H54 (cell line): ENCODE results near the gene SPEM3.
"Not testable (repeated sequence)": the region's sequence is repeated elsewhere in the genome, so short reads cannot be mapped to it uniquely, and the experiment has no call there.

Experiments
- DNase-seq: peaks from one replicate; pipeline ENCODE4 v3.0.0; 2011; ENCODE audit warnings: low spot score, mixed read lengths; ENCODE audit not compliant: insufficient read length
- FAIRE-seq: peaks from 3 replicates; lab custom pipeline; 2011; peaks lifted over from hg19 to GRCh38; lab: Jason Lieb, UNC
- POLR2A ChIP-seq: IDR thresholded peaks from 2 replicates; pipeline ENCODE4 v1.6.1; 2011; ENCODE audit warnings: low read depth, mild to moderate bottlenecking, low read length

SPEM3 gene

DNA sequence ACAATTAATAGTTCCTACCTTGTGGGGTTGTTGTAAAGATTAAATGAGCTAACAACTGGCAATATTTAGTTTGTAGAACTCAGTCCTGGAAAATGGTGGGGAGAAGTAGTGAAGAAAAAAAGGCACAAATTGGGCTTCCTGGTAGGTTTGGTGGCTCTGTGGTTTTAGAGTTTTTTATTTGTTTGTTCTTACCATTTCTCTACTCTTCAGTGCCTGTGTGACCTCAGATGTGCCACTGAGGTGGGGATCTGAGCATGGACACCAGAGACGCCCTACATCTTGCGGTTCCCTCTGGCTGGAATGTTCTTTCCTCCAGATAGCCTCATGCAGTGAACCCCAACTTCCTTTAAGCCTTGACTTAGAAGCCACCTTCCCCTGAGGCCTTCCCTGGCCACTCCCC lies 43.1 kb downstream of the SPEM3 start:
- DNase-seq (no peak), FAIRE-seq (no peak)
- TF ChIP-seq POLR2A: no peak

DNA sequence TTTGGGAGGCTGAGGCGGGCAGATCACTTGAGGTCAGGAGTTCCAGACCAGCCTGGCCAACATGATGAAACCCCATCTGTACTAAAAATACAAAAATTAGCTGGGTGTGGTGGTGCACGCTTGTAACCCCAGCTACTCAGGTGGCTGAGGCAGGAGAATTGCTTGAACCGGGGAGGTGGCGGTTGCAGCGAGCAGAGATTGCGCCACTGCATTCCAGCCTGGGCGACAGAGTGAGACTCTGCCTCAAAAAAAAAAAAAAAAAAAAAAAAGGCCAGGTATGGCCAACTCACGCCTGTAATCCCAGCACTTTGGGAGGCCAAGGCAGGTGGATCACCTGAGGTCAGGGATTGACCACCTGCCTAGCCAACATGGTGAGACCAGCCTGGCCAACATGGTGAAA lies 46.1 kb downstream of the SPEM3 start:
- not testable (repeated sequence) for FAIRE-seq, DNase-seq

DNA sequence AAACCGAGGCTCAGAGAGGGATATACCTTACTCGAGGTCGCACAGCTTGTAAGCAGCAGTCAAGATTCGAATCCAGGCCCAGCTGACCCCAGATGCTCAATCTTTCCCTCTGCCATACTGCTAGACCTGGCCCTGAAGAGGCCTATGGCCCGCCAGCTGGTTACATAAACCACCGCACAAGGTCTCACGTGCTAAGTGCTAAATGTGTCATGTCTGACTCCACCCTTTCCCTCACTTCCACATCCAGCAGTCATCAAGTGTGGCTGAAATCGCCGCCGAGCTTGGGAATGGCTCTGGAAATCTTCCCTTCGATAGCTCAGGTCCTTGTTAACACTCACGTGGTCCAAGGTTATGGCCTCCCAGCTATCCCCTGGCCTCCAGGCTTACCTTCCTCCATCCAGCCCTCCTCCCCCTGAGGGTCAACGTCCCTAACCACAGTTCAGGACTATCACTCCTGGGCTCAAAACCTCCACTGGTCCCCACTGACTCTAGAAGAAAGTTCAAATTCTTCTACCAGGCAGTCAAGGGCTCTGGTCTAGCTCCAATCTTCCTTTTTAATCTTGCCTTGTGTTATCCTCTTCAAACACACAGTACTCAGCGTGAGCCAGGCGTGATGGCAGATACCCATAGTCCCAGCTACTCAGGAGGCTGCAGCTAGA lies 47.2 kb downstream of the SPEM3 start:
- TF ChIP-seq POLR2A: no peak
- FAIRE-seq (no peak), DNase-seq (no peak)

DNA sequence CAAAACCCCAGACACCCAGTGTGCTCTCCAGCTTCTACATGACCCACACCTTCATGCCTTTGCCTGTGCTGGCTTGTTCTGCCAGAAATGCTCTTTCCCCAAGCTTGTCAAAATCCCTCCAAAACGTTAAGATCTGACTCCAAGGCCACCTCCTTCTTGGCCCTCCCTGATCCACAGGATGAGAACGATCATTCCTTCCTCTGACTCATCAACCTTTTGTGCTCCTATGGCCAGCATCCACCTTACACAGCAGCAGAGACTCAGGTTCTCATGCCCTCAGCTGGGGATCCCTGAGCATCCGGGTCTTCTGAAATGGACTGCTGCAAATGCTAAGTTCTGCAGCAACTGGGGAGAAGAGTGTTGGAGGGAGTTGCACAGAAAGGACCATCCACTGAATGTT lies 47.8 kb downstream of the SPEM3 start:
- no peak for TF ChIP-seq POLR2A
- DNase-seq: peak; percentile 87
- peak; percentile 82 for FAIRE-seq

DNA sequence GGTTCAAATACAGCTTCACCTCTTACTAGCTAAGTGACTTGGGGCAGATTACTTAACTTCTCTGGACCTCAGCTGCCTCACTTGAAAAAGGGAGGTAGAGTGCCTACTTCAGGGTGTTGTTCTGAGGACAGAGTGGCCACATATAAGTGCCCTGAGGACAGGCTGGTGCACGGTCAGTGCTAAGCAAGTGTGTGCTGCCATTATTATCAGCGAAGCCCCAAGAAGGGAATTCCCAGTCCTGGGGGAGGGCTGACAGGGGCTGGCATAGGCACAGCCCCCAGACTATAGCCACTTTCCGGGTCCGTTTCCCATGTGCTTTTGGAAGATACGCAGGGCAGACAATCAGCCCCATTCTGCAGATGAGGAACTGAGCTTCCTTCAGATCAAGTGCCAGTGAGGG lies 48.3 kb downstream of the SPEM3 start:
- DNase-seq: no peak
- no peak for TF ChIP-seq POLR2A

DNA sequence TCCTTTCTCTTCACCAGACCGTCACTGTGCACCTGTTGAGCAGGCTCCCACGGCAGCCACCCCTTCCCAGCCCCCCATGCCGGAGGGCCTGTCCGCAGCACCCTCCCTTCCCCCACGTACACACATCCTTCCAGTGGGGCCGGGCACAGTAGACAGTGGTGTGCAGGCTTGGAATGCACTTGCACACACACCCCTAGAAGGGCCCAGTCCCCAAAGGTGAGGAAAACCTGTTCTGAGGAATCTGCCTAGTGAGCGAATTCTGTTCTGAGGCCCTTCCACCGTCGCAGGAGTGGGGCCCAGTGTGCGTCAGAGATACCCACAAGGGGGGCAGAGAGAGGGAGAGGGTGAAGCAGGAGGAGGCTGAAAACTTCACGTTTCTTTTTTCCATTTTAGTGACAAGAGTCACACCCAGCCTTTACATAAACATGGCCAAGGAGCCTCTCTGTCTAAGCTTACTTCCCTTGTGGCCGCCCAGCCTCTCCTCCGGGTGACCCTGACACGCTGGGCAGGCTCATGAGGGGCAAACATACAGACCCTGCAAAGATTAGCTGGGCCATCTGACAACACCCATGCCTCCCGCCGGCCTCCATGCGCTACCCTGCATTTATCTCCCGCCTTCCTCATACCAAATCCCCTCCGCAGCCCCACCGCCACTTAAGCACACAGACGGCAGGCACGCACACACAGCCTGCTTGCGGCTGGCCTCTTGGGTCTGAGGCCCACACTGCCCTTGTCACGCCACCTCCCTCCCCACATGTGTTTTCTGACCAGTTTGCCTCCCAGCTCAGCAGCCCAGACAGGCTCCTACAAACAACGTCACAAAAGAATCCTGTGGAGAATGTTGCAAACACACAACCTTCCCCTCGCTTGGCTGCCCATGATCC lies 49.0 kb downstream of the SPEM3 start:
- FAIRE-seq (no peak), DNase-seq (no peak)
- TF ChIP-seq POLR2A: no peak

More for the DNA sequence above, 48.3 kb downstream of the SPEM3 start:
- FAIRE-seq: no peak

DNA sequence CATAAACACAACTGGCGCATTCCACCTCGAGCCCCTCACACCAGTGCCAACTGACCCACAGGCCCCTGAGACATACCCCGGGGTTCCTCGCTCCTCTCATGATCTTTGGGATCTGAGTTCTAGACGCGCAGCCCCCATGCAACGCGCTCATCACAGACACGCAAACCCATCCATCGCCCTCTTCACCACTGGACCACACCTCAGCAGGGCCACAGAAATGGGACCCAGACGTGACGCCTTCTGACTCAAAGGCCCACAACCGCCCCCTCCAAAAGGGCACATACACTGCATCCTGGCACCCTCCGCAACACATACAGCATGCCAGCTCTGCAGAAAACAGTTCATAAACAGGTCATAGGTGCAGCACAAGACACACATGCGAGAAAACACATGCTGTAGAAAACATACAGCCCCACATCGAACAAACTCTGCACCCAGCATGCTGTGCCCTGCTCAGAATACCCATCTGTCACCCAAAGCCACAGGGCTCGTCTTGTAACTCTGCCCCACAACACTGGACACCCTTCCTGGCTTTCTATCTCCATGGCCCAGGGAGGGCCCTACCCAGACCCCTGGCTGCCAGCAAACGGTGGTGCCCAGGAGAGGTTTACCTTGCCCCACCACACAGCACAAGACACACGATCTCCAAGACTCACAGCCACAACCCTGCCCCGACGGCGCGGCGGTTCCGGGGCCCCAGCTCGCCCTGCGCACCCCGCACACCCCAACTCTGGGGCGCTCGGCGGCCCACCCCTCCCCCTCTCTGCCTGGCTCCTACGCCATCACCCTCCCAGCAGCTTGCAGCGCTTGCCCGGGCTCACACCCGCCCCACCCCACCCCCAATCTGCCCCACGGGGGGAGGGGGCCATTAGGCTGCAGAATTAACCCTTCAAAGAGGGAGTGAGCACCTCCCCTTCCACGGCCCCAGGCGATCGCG lies 49.9 kb downstream of the SPEM3 start:
- no peak for FAIRE-seq
- TF ChIP-seq POLR2A: 0 out of 2 replicates have a peak, but pooled peaks have one; percentile 19
- peak; percentile 57 for DNase-seq

DNA sequence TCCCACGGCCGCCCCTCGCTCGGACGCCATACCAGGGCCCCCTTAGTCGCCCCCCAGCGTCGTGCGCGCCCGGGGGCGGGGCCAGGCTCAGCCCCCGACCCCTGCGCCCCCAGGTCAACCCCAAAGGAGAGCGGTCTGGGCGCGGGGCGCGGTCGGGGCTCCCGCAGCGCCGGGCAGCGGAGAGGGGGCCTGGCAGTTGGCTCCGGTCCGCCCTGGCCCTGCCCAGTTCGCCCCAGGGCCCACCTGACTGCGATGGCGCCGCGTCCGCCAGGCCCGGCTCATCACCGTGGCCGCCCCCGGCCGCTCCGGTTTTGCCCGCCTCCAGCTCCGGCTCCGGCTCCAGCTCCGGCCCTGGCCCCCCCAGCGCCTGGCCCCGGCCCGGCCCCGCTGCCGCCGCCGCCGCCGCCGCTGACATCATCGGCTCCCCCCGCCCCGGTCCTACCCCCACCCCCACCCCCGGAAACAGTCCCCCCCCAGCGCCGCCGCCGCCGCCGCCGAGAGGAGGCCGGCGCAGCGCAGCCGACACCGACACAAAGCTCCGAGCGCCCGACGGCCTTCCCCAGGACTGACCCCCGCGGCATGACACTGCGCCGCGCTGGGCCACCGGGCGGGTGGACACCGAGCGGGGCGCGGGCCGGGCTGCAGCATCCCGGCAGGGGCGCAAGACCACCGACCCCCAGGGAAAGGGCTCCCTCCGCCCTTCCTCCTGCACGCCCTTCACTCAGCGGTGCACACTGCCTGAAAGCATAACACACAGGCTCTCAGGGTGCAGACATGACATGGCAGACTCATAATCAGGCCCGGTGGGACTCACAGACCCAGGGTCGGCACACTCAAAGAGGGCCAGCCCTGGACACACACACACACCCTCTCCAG lies 50.8 kb downstream of the SPEM3 start, which contains the start of gene ZBTB4:
Gene ZBTB4 (minus strand): TSS at position 419 of the 876 bp plus-strand sequence. CDS start 12,830 bp downstream, outside the sequence.
- TF ChIP-seq POLR2A: peak; percentile 46; the same call in 1 of the 2 replicates
- DNase-seq (no peak), FAIRE-seq (no peak)

DNA sequence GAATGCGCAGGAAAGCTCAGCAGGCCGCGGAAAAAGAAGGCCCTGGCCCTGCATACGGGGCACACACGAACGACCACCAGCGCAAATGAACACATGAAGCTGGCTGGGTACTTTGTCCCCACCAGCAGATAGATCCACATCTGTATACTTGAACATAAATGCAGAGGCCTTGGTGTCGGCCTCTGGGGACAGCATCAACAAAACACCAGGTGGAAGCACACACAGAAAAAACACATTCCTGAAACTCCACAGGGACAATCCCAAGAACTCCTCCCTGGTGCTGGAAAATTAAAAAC lies 51.4 kb downstream of the SPEM3 start:
- DNase-seq (no peak), FAIRE-seq (no peak)
- no peak for TF ChIP-seq POLR2A

DNA sequence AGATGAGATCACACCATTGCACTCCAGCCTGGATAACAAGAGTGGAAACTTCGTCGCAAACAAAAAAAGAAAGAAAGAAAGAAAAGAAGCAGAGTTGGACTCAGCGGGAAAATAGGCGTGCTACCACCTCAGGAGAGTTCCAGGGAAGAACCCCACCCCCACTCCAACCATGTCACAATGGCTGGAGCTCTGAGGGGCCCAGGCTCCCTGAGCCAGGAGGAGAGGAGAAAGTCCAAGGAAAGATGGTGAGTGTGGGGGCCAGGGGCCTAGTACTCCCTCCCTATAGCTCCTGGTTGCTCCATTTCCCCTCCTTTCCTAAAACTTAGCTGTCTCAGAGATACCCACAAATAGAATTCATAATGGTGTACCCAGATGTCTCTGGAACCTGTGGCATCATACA lies 52.6 kb downstream of the SPEM3 start, which contains the start of gene SLC35G6:
Gene SLC35G6 (plus strand): TSS at position 172 of the 400 bp plus-strand sequence. CDS start 71 bp downstream, at position 243.
- not testable (repeated sequence) for FAIRE-seq, DNase-seq

DNA sequence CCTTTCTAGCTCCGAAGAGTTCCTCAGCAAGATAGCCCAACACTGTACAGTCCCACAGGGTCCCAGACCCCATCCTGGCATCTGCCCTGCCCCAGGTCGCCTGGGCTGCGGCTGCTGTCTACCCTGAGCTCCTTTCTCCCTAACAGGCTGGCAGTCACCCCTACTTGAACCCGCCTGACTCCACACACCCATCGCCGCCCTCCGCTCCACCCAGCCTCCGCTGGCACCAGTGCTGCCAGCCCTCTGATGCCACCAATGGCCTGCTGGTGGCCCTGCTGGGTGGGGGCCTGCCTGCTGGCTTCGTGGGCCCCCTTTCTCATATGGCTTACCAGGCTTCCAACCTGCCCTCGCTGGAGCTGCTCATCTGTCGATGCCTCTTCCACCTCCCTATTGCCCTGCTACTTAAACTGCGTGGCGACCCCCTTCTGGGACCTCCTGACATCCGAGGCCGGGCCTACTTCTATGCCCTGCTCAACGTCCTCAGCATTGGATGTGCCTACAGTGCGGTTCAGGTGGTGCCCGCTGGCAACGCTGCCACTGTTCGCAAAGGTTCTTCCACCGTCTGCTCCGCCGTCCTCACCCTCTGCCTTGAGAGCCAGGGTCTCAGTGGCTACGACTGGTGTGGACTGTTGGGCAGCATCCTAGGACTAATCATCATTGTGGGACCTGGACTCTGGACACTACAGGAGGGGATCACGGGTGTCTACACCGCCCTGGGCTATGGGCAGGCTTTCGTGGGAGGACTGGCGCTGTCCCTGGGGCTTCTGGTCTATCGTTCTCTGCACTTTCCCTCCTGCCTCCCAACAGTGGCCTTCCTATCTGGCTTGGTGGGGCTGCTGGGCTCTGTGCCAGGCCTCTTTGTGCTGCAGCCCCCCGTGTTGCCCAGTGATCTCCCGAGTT lies 53.4 kb downstream of the SPEM3 start:
- FAIRE-seq, DNase-seq: not testable (repeated sequence)
